Osteoblast (primary cell): Measurements from ENCODE around the gene CREB3. TPM values are rescaled to one million over a fixed set of nuclear protein-coding genes. Genes with fewer than 3 reads are reported as not detected.

Source experiments
- DNase-seq: peaks from one replicate; pipeline ENCODE4 v3.0.0; 2011; ENCODE audit warnings: low spot score, mixed read lengths; ENCODE audit not compliant: insufficient read length; ENCODE audit errors: missing footprints
- H2AFZ ChIP-seq: 2 replicates; pipeline ENCODE4 v1.6.0; 2011; ENCODE audit warnings: mild to moderate bottlenecking, low read length
- H3K27ac ChIP-seq: 2 replicates; pipeline ENCODE4 v1.5.1; 2011; ENCODE audit warnings: mild to moderate bottlenecking, low read depth, low read length, moderate library complexity
- H3K27me3 ChIP-seq: 2 replicates; pipeline ENCODE4 v1.6.0; 2012; ENCODE audit warnings: mild to moderate bottlenecking, control low read depth, inconsistent platforms, low read length, moderate library complexity; ENCODE audit not compliant: insufficient read depth
- H3K36me3 ChIP-seq: 2 replicates; pipeline ENCODE4 v1.5.1; 2011; ENCODE audit warnings: mild to moderate bottlenecking, low read length, control low read depth, moderate library complexity; ENCODE audit not compliant: insufficient read depth
- H3K4me1 ChIP-seq: 2 replicates; pipeline ENCODE4 v1.5.1; 2011; ENCODE audit warnings: mild to moderate bottlenecking, low read length, control low read depth, moderate library complexity; ENCODE audit not compliant: insufficient read depth
- H3K4me2 ChIP-seq: 2 replicates; pipeline ENCODE4 v1.6.0; 2011; ENCODE audit warnings: mild to moderate bottlenecking, low read length; ENCODE audit not compliant: insufficient read depth
- H3K4me3 ChIP-seq: fragments of 200-600 bp; sonication (generic); 3 replicates; pipeline ENCODE4 v1.5.1; 2012; ENCODE audit warnings: mild to moderate bottlenecking, low read length, inconsistent platforms; ENCODE audit not compliant: insufficient read depth
- H3K79me2 ChIP-seq: 2 replicates; pipeline ENCODE4 v1.6.0; 2012; ENCODE audit warnings: mild to moderate bottlenecking, low read length, control low read depth, inconsistent platforms; ENCODE audit not compliant: insufficient read depth
- H3K9me3 ChIP-seq: 2 replicates; pipeline ENCODE4 v1.5.1; 2011; ENCODE audit warnings: low read depth, low read length, control low read depth
- H4K20me1 ChIP-seq: 2 replicates; pipeline ENCODE4 v1.6.0; 2012; ENCODE audit warnings: mild to moderate bottlenecking, low read length, control low read depth; ENCODE audit not compliant: insufficient read depth
- total RNA-seq: library from RNA; depleted of rRNA; stranded (reverse); fragments of >200 nt; gene quantifications from 2 replicates; pipeline ENCODE4 v1.2.3, GENCODE V29; 2012
- TF ChIP-seq, protein P1 (sequence below): IDR thresholded peaks from 2 replicates; pipeline ENCODE4 v1.5.1; 2011; ENCODE audit warnings: mild to moderate bottlenecking, low read depth, low read length, moderate library complexity; ENCODE audit errors: extremely low read depth

CREB3 gene
- total RNA-seq, 1 donor, result 64.8 TPM

DNA sequence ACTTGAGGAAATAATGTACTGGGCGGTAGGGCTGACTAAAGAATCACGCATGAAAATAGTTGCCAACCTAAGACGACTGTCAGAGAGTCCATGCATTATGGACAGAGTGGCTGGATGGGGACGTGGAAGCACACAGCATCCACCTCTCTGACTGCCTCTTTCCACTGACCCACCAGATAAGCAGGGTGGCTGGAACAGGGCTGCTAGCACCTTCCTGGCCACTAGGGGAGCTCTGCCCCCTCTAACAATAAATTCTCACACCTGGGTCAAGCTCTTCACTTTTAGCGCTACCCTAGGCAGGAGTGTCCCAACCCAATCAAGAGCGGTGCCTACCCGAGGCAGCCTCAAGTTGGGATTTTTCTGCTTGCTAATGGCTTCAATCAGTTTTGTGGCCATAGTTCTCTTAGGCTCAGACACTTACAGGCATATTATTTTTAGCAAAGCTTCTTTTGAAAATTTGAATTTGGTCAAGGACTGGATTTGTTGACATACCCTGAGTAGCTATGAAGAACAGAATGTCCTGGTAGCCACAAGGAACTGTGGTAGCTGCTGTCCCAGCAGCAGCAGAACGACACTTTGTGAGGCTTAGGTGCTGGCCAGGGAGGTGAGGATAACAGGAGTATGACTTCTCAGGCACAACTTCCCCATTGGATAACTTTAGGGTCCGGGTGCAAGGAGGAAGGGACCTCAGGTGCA lies 35.8 kb upstream of the CREB3 start:
- Histone ChIP-seq H3K27me3 (no peaks in the 10 kb centered on the region), H3K4me1 (peaks cover 13% of the 10 kb centered on the region), H4K20me1 (peaks cover 33% of the 10 kb centered on the region), H3K36me3 (peaks cover 62% of the 10 kb centered on the region), H3K79me2 (peaks cover 13% of the 10 kb centered on the region), H3K9me3 (no peaks in the 10 kb centered on the region), H3K27ac (peak overlapping the region; percentile 80), H2AFZ (no peak overlapping the region), H3K4me2 (no peak overlapping the region), H3K4me3 (no peak overlapping the region)
- DNase-seq, result peak; percentile 81
- TF ChIP-seq, protein P1, sequence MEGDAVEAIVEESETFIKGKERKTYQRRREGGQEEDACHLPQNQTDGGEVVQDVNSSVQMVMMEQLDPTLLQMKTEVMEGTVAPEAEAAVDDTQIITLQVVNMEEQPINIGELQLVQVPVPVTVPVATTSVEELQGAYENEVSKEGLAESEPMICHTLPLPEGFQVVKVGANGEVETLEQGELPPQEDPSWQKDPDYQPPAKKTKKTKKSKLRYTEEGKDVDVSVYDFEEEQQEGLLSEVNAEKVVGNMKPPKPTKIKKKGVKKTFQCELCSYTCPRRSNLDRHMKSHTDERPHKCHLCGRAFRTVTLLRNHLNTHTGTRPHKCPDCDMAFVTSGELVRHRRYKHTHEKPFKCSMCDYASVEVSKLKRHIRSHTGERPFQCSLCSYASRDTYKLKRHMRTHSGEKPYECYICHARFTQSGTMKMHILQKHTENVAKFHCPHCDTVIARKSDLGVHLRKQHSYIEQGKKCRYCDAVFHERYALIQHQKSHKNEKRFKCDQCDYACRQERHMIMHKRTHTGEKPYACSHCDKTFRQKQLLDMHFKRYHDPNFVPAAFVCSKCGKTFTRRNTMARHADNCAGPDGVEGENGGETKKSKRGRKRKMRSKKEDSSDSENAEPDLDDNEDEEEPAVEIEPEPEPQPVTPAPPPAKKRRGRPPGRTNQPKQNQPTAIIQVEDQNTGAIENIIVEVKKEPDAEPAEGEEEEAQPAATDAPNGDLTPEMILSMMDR, result peak; percentile 92

GRCh38 chr9:35697486-35697885 lies 35.0 kb upstream of the CREB3 start:
- Histone ChIP-seq H3K79me2 (peaks cover 16% of the 10 kb centered on the region), H2AFZ (no peak overlapping the region), H3K27ac (no peak overlapping the region), H3K4me3 (no peak overlapping the region), H3K36me3 (peaks cover 69% of the 10 kb centered on the region), H3K27me3 (no peaks in the 10 kb centered on the region), H3K4me2 (no peak overlapping the region), H3K4me1 (peaks cover 9% of the 10 kb centered on the region), H3K9me3 (no peaks in the 10 kb centered on the region), H4K20me1 (peaks cover 37% of the 10 kb centered on the region)
- peak; percentile 27 for DNase-seq
- TF ChIP-seq, protein P1, result no peak

DNA sequence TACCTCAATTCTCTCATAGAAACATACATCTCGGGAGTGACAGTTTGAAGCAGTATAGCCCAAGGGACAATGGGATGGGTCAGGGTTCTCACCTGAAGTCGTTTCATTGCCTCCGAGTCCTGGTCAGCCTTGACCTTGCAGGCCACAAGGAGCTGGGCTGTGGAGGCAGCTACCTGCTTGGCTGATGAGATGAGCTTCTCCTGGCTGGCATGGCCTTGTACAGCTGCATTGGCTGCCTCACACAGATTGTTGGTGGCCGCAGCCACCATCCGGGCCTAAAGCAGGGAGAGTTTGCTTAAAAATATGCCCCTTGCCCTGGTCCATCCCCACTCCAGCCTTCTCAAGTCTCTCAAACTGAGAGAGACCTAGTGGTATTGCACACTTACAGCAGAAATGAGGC lies 34.2 kb upstream of the CREB3 start:
- Histone ChIP-seq H3K36me3 (peaks cover 77% of the 10 kb centered on the region), H3K4me1 (peaks cover 9% of the 10 kb centered on the region), H4K20me1 (peaks cover 37% of the 10 kb centered on the region), H3K4me3 (no peak overlapping the region), H2AFZ (no peak overlapping the region), H3K27ac (no peak overlapping the region), H3K79me2 (peaks cover 16% of the 10 kb centered on the region), H3K4me2 (no peak overlapping the region), H3K27me3 (no peaks in the 10 kb centered on the region), H3K9me3 (no peaks in the 10 kb centered on the region)
- DNase-seq, result peak; percentile 29
- TF ChIP-seq, protein P1, result no peak

- no peak overlapping the region for H2AFZ ChIP-seq
- no peaks in the 10 kb centered on the region for H3K9me3 ChIP-seq
- H3K4me2 ChIP-seq, result no peak overlapping the region
- H3K4me1 ChIP-seq, result peaks cover 9% of the 10 kb centered on the region
- H4K20me1 ChIP-seq, result peaks cover 52% of the 10 kb centered on the region
- H3K79me2 ChIP-seq, result peaks cover 18% of the 10 kb centered on the region
- no peaks in the 10 kb centered on the region for H3K27me3 ChIP-seq
- H3K36me3 ChIP-seq, result peaks cover 95% of the 10 kb centered on the region
- H3K27ac ChIP-seq, result peak overlapping the region; percentile 5
- no peak overlapping the region for H3K4me3 ChIP-seq
- TF ChIP-seq, protein P1, result no peak
- peak; percentile 43 for DNase-seq
Measured at GRCh38 chr9:35700031-35700430, 32.4 kb upstream of the CREB3 start.
